ENCODE data around the gene SCAMP2. TPM values are rescaled to one million over a fixed set of nuclear protein-coding genes. Genes with fewer than 3 reads are reported as not detected.

The SCAMP2 gene
- total RNA-seq, 1 experiment from 2014 or later = 55.8 TPM

- Histone ChIP-seq H2AFZ (ENCODE audit: low read depth, low read length, poor library complexity, severe bottlenecking) (no peak overlapping the region), H3K36me3 (ENCODE audit: control insufficient read depth in 1 of 2, insufficient read depth in 2 of 2, low read length in 2 of 2) (peaks cover 0 to 8% of the 10 kb centered on the region in 2 experiments; a peak in 1 of 4 replicates), H3K9ac (ENCODE audit: low read length) (no peak overlapping the region), H3K79me2 (ENCODE audit: insufficient read depth, low read length) (peaks cover 62% of the 10 kb centered on the region), H3K4me1 (ENCODE audit: control insufficient read depth in 1 of 2, insufficient read depth in 2 of 2, low read length in 2 of 2) (peaks cover 18 to 53% of the 10 kb centered on the region in 2 experiments), H4K20me1 (ENCODE audit: insufficient read depth) (no peaks in the 10 kb centered on the region), H3K27me3 (ENCODE audit: insufficient read depth, low read length) (no peaks in the 10 kb centered on the region), H3K9me3 (ENCODE audit: control insufficient read depth in 1 of 2, insufficient read depth in 1 of 2, low read depth in 1 of 2, low read length in 2 of 2) (no peaks in the 10 kb centered on the region), H3K9me2 (ENCODE audit: insufficient read depth) (no peaks in the 10 kb centered on the region), H3K4me3 (replicated peaks in 1 of 2; ENCODE audit: low read depth in 1 of 2, low read length in 2 of 2) (no peak overlapping the region), H3K27ac (ENCODE audit: low read depth, low read length) (no peak overlapping the region), H3K4me2 (ENCODE audit: low read length) (no peak overlapping the region)
- ChIA-PET CTCF (no interaction called here), RAD21 (ENCODE audit: low non-redundant PET in 1 of 2, low total read pairs in 2 of 2, uncharacterized antibody in 2 of 2, unreplicated experiment in 2 of 2) (no interaction called here), POLR2A (no interaction called here)
- intact Hi-C loops (cut with micrococcal nuclease) = no loop called here
- TF ChIP-seq REST (IDR thresholded peaks at IDR 0.05; ENCODE audit: low read depth) (no peak), POLR2A (IDR thresholded peaks at IDR 0.05; ENCODE audit: borderline replicate concordance, extremely low read depth, insufficient read depth, insufficient read length) (no peak), EZH2 (IDR thresholded peaks at IDR 0.05) (no peak), CEBPB (IDR thresholded peaks at IDR 0.05; ENCODE audit: low read depth) (no peak), MAX (IDR thresholded peaks at IDR 0.05) (no peak), TCF7L2 (IDR thresholded peaks at IDR 0.05; ENCODE audit: borderline replicate concordance, extremely low read depth, insufficient read depth, insufficient read length) (no peak), POLR2AphosphoS5 (IDR thresholded peaks at IDR 0.05; ENCODE audit: low read depth, low read length) (no peak), YY1 (IDR thresholded peaks at IDR 0.05; ENCODE audit: extremely low read depth, insufficient replicate concordance, low read depth, low read length) (no peak), JUND (IDR thresholded peaks at IDR 0.05) (no peak), ZNF274 (IDR thresholded peaks at IDR 0.05; ENCODE audit: low read depth, low read length) (no peak)
- no peak for DNase-seq (ENCODE audit: low read depth, low spot score)
- ATAC-seq = no peak
- no TSS peak for BruUV-seq (replicated peaks)
Measured at GRCh38 chr15:74864296-74864695, 8.9 kb downstream of the SCAMP2 start.

All from HCT116 (cell line).